GM23248 (cell line): ENCODE data around the gene PDE4C. TPM values are rescaled to one million over a fixed set of nuclear protein-coding genes. Genes with fewer than 3 reads are reported as not detected.

Experiments
- DNase-seq: peaks from one replicate; pipeline ENCODE4 v3.0.0-alpha.2; 2015
- H2AFZ ChIP-seq: fragments of 200-600 bp; sonication (generic); 2 replicates; pipeline ENCODE4 v1.6.1; 2016; ENCODE audit warnings: antibody characterized with exemption
- H3F3A ChIP-seq: fragments of 200-600 bp; sonication (generic); 2 replicates; pipeline ENCODE4 v1.6.1; 2016; ENCODE audit warnings: mild to moderate bottlenecking, antibody characterized with exemption, mixed run types; ENCODE audit not compliant: insufficient read depth
- H3K27ac ChIP-seq: fragments of 200-600 bp; sonication (generic); 2 replicates; pipeline ENCODE4 v1.5.1; 2016; ENCODE audit warnings: mild to moderate bottlenecking
- H3K27me3 ChIP-seq: fragments of 200-600 bp; sonication (generic); replicated peaks from 2 replicates; pipeline ENCODE4 v1.6.1; 2016; ENCODE audit warnings: mild to moderate bottlenecking; ENCODE audit not compliant: insufficient read depth
- H3K36me3 ChIP-seq: fragments of 200-600 bp; sonication (generic); 2 replicates; pipeline ENCODE4 v1.6.1; 2016; ENCODE audit warnings: low read depth, mild to moderate bottlenecking
- H3K4me1 ChIP-seq: fragments of 200-600 bp; sonication (generic); 2 replicates; pipeline ENCODE4 v1.6.1; 2016; ENCODE audit warnings: mild to moderate bottlenecking; ENCODE audit not compliant: insufficient read depth
- H3K4me2 ChIP-seq: fragments of 200-600 bp; sonication (generic); one replicate; pipeline ENCODE4 v1.6.1; 2016; ENCODE audit warnings: mild to moderate bottlenecking; ENCODE audit not compliant: unreplicated experiment
- H3K4me3 ChIP-seq: fragments of 200-600 bp; sonication (generic); 2 replicates; pipeline ENCODE4 v1.5.1; 2016; ENCODE audit warnings: mild to moderate bottlenecking
- H3K79me2 ChIP-seq: fragments of 200-600 bp; sonication (generic); 2 replicates; pipeline ENCODE4 v1.6.1; 2016; ENCODE audit warnings: mild to moderate bottlenecking; ENCODE audit not compliant: insufficient read depth
- H3K9ac ChIP-seq: fragments of 200-600 bp; sonication (generic); 2 replicates; pipeline ENCODE4 v1.6.1; 2016; ENCODE audit warnings: mild to moderate bottlenecking
- H3K9me2 ChIP-seq: fragments of 200-600 bp; sonication (generic); 2 replicates; pipeline ENCODE4 v1.6.1; 2016; ENCODE audit warnings: mixed run types, mild to moderate bottlenecking, moderate library complexity; ENCODE audit not compliant: insufficient read depth
- H3K9me3 ChIP-seq: fragments of 200-600 bp; sonication (generic); one replicate; pipeline ENCODE4 v1.6.1; 2017; ENCODE audit warnings: low read depth
- H4K20me1 ChIP-seq: fragments of 200-600 bp; sonication (generic); 2 replicates; pipeline ENCODE4 v1.6.0; 2016; ENCODE audit not compliant: insufficient read depth
- EZH2 ChIP-seq: fragments of 200-600 bp; sonication (generic); IDR thresholded peaks from 2 replicates; pipeline ENCODE4 v1.6.1; 2018; ENCODE audit warnings: antibody characterized with exemption, mild to moderate bottlenecking; ENCODE audit not compliant: insufficient read depth, poor library complexity, severe bottlenecking
- EZH2phosphoT487 ChIP-seq: fragments of 200-600 bp; sonication (generic); IDR thresholded peaks from 2 replicates; pipeline ENCODE4 v1.6.1; 2018; ENCODE audit warnings: antibody characterized with exemption, moderate library complexity, mild to moderate bottlenecking, low read depth; ENCODE audit not compliant: insufficient read depth
- WGBS, 2 experiments: methylation state at CpG; one replicate each; pipeline ENCODE4 v1.1.6; 2015 to 2017; ENCODE audit warnings: low lambda C conversion rate in 2 of 2, low coverage in 1 of 2; ENCODE audit errors: missing lambda C conversion rate in 2 of 2; 5-methylcytosine and 5-hydroxymethylcytosine counted together
- in situ Hi-C: fragments of 300-500 bp; cut with MboI; formaldehyde crosslinking; loops from 2 replicates; pipeline ENCODE4 v1.15.0; 2020
- polyA plus RNA-seq: library from polyadenylated mRNA; unstranded; fragments of >200 nt; fragmentation: Nextera tagmentation; extraction: Ambion mirVana; gene quantifications from 2 replicates; pipeline ENCODE4 v1.2.1, GENCODE V29; 2016
- total RNA-seq: library from RNA; depleted of rRNA; stranded (reverse); fragments of >200 nt; shearing (Covaris generic); gene quantifications from 2 replicates; pipeline ENCODE4 v1.2.3, GENCODE V29; 2014

PDE4C gene
- total and polyA plus RNA-seq, 2 experiments from 2014 or later: 0.22 to 0.40 TPM

GRCh38 chr19:18230941-18231734 lies 4.9 kb upstream of the PDE4C start:
- Histone ChIP-seq H3K9me3 (no peaks in the 10 kb centered on the region), H4K20me1 (no peaks in the 10 kb centered on the region), H3K27me3 (peaks cover 12% of the 10 kb centered on the region), H3K9ac (no peak overlapping the region), H3K4me1 (no peaks in the 10 kb centered on the region), H3K4me3 (no peak overlapping the region), H3K36me3 (no peaks in the 10 kb centered on the region), H3K4me2 (no peak overlapping the region), H3K27ac (no peak overlapping the region), H3K9me2 (no peaks in the 10 kb centered on the region), H2AFZ (no peak overlapping the region), H3K79me2 (no peaks in the 10 kb centered on the region), H3F3A (no peaks in the 10 kb centered on the region)
- DNase-seq: peak; percentile 23
- 50 to 51% methylated on average over 17 to 18 of the region's 18 CpGs for WGBS, 2 experiments
- in situ Hi-C loops: no loop called here
- no peak for TF ChIP-seq EZH2phosphoT487
- TF ChIP-seq EZH2: no peak

GRCh38 chr19:18229915-18230314 lies 3.7 kb upstream of the PDE4C start:
- Histone ChIP-seq H3K4me3 (no peak overlapping the region), H3F3A (no peaks in the 10 kb centered on the region), H3K4me2 (no peak overlapping the region), H3K79me2 (no peaks in the 10 kb centered on the region), H3K4me1 (no peaks in the 10 kb centered on the region), H3K9ac (no peak overlapping the region), H2AFZ (no peak overlapping the region), H3K36me3 (no peaks in the 10 kb centered on the region), H3K27me3 (peaks cover 12% of the 10 kb centered on the region), H3K27ac (no peak overlapping the region), H4K20me1 (no peaks in the 10 kb centered on the region), H3K9me3 (no peaks in the 10 kb centered on the region), H3K9me2 (no peaks in the 10 kb centered on the region)
- TF ChIP-seq EZH2phosphoT487: no peak
- TF ChIP-seq EZH2: no peak
- DNase-seq: no peak
- in situ Hi-C loops: no loop called here
- WGBS, 2 experiments: 36 to 39% methylated on average over 4 of the region's 4 CpGs

DNA sequence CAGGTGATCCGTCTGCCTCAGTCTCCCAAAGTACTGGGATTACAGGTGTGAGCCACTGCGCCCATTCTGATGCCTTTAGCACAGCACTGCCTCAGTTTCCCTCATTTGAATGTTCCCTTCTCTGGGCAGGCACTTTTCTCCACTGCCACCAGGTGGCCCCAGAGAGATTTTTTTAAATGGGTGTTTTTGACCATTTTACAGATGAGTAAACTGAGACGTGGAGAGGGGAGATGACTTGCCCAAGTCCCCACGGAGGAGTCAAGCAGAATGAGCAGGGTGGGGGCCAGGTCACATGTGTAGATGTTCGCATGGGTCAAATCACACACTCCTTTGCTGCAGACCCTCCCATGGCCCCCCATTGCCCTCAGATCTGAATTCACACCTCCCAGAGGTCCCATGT lies 3.2 kb upstream of the PDE4C start:
- Histone ChIP-seq H3K9me2 (no peaks in the 10 kb centered on the region), H4K20me1 (no peaks in the 10 kb centered on the region), H3K27ac (no peak overlapping the region), H3K36me3 (no peaks in the 10 kb centered on the region), H2AFZ (no peak overlapping the region), H3K4me1 (no peaks in the 10 kb centered on the region), H3K4me2 (no peak overlapping the region), H3F3A (no peaks in the 10 kb centered on the region), H3K9me3 (no peaks in the 10 kb centered on the region), H3K4me3 (no peak overlapping the region), H3K9ac (no peak overlapping the region), H3K79me2 (no peaks in the 10 kb centered on the region), H3K27me3 (peaks cover 12% of the 10 kb centered on the region)
- no peak for TF ChIP-seq EZH2
- TF ChIP-seq EZH2phosphoT487: no peak
- in situ Hi-C loops: no loop called here
- DNase-seq: no peak
- 32 to 41% methylated on average over 5 of the region's 5 CpGs for WGBS, 2 experiments

DNA sequence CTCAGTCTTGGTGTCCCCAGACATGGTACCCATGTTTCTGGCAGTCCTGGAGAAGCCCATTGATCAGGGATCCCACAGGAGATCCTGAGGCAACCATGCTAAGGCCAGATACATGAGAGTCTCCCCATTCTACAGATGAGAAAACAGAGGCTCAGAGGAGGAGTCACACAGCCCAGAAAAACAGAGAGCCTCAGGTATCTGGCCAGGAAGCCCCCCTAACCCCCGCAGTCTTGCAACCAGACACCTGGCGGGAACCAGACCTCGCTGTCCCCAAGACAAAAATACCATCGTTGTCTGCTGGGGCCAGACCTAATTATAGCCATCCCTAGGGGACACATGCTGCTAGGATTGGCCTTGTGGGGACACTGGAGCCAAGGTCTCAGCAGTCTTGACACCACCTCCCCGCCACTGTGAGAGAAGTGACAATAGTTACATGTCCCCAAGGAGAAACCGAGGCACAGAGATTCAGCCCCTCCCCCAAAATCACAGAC lies 1.6 kb upstream of the PDE4C start:
- no peaks in the 10 kb centered on the region for H3K4me1 ChIP-seq
- H3K79me2 ChIP-seq: no peaks in the 10 kb centered on the region
- peaks cover 12% of the 10 kb centered on the region for H3K27me3 ChIP-seq
- in situ Hi-C loops: no loop called here
- H3K9ac ChIP-seq: no peak overlapping the region
- TF ChIP-seq EZH2 (no peak), EZH2phosphoT487 (no peak)
- no peaks in the 10 kb centered on the region for H3K9me3 ChIP-seq
- H3K36me3 ChIP-seq: no peaks in the 10 kb centered on the region
- H2AFZ ChIP-seq: no peak overlapping the region
- no peak for DNase-seq
- no peak overlapping the region for H3K4me2 ChIP-seq
- H3K9me2 ChIP-seq: no peaks in the 10 kb centered on the region
- H4K20me1 ChIP-seq: no peaks in the 10 kb centered on the region
- H3F3A ChIP-seq: no peaks in the 10 kb centered on the region
- WGBS, 2 experiments: 57 to 58% methylated on average over 6 of the region's 6 CpGs
- H3K4me3 ChIP-seq: no peak overlapping the region
- no peak overlapping the region for H3K27ac ChIP-seq
